EH (cell line): ENCODE measurements around the gene VIPR2.
"Not testable (repeated sequence)": the region's sequence is repeated elsewhere in the genome, so short reads cannot be mapped to it uniquely, and the experiment has no call there.

Experiments used
- DNase-seq: peaks from one replicate; pipeline ENCODE4 v3.0.0-alpha.2; 2015; ENCODE audit warnings: low read depth

VIPR2 gene

GRCh38 chr7:159144758-159145489 is at the start of gene VIPR2:
Gene VIPR2, minus strand, starts transcription at chr7:159144867. Its CDS starts 96 bp downstream, at chr7:159144771.
- no peak for DNase-seq

- DNase-seq, result no peak
These were observed 49.0 kb upstream of the VIPR2 start for GRCh38 chr7:159193543-159194090.

- no peak for DNase-seq
These were observed 48.2 kb upstream of the VIPR2 start for GRCh38 chr7:159192725-159193453.

GRCh38 chr7:159192013-159192412 is 47.3 kb upstream of the VIPR2 start:
- DNase-seq, result no peak

- DNase-seq, result no peak
These were observed 46.6 kb upstream of the VIPR2 start for GRCh38 chr7:159191236-159191635.

- DNase-seq, result no peak
These were observed 43.3 kb upstream of the VIPR2 start for GRCh38 chr7:159188011-159188410.

GRCh38 chr7:159179241-159179640 is 34.6 kb upstream of the VIPR2 start:
- no peak for DNase-seq

GRCh38 chr7:159177284-159177953 is 32.8 kb upstream of the VIPR2 start:
- DNase-seq, result no peak

- no peak for DNase-seq
These were observed 31.1 kb upstream of the VIPR2 start for GRCh38 chr7:159175792-159176191.

GRCh38 chr7:159175100-159175499 is 30.4 kb upstream of the VIPR2 start:
- DNase-seq, result not testable (repeated sequence)

GRCh38 chr7:159172400-159172799 is 27.7 kb upstream of the VIPR2 start:
- no peak for DNase-seq

- DNase-seq, result no peak
These were observed 24.7 kb upstream of the VIPR2 start for GRCh38 chr7:159169391-159169790.

- DNase-seq, result no peak
These were observed 22.5 kb upstream of the VIPR2 start for GRCh38 chr7:159167139-159167538.

GRCh38 chr7:159166530-159166929 is 21.9 kb upstream of the VIPR2 start:
- no peak for DNase-seq

- no peak for DNase-seq
These were observed 20.7 kb upstream of the VIPR2 start for GRCh38 chr7:159165352-159165751.

- DNase-seq, result not testable (repeated sequence)
These were observed 19.1 kb upstream of the VIPR2 start for GRCh38 chr7:159163703-159164301.

- DNase-seq, result not testable (repeated sequence)
These were observed 17.5 kb upstream of the VIPR2 start for GRCh38 chr7:159162050-159162626.

GRCh38 chr7:159160450-159160849 is 15.8 kb upstream of the VIPR2 start:
- no peak for DNase-seq

GRCh38 chr7:159159731-159160130 is 15.1 kb upstream of the VIPR2 start:
- DNase-seq, result no peak

- no peak for DNase-seq
These were observed 14.3 kb upstream of the VIPR2 start for GRCh38 chr7:159158888-159159405.

- DNase-seq, result no peak
These were observed 13.6 kb upstream of the VIPR2 start for GRCh38 chr7:159158125-159158887.
